HEK293 (cell line): ENCODE measurements around the gene KRTDAP.

ENCODE experiments used
- AEBP2 ChIP-seq: fragments of 450-650 bp; formaldehyde crosslinking; IDR thresholded peaks from 2 replicates; pipeline ENCODE4 v1.5.1; 2016; ENCODE audit warnings: missing biosample characterization, missing genetic modification characterization, borderline replicate concordance
- CTCF ChIP-seq: fragments of 450-650 bp; formaldehyde crosslinking; IDR thresholded peaks from 2 replicates; pipeline ENCODE4 v1.5.1; 2016; ENCODE audit warnings: missing biosample characterization, missing genetic modification characterization
- KLF16 ChIP-seq: fragments of 450-650 bp; formaldehyde crosslinking; IDR thresholded peaks from 2 replicates; pipeline ENCODE4 v1.5.1; 2017; ENCODE audit warnings: missing biosample characterization, missing genetic modification characterization
- KLF17 ChIP-seq: fragments of 450-650 bp; formaldehyde crosslinking; IDR thresholded peaks from 2 replicates; pipeline ENCODE4 v1.5.1; 2016; ENCODE audit warnings: missing biosample characterization, missing genetic modification characterization
- MEIS1 ChIP-seq: sonication (generic); formaldehyde crosslinking; IDR thresholded peaks from 2 replicates; pipeline ENCODE4 v1.8.1; 2022; ENCODE audit warnings: missing genetic modification reagents, mild to moderate bottlenecking, borderline replicate concordance
- SP2 ChIP-seq: fragments of 450-650 bp; formaldehyde crosslinking; IDR thresholded peaks from 2 replicates; pipeline ENCODE4 v1.5.1; 2016; ENCODE audit warnings: missing biosample characterization, missing genetic modification characterization
- TCF7L2 ChIP-seq: IDR thresholded peaks from 2 replicates; pipeline ENCODE4 v1.6.1; 2011; ENCODE audit warnings: low read depth, mild to moderate bottlenecking, inconsistent platforms, low read length, moderate library complexity, borderline replicate concordance
- ZBTB1 ChIP-seq: fragments of 450-650 bp; formaldehyde crosslinking; IDR thresholded peaks from 2 replicates; pipeline ENCODE4 v1.5.1; 2016; ENCODE audit warnings: missing biosample characterization, missing genetic modification characterization
- ZBTB49 ChIP-seq: fragments of 450-650 bp; formaldehyde crosslinking; IDR thresholded peaks from 2 replicates; pipeline ENCODE4 v1.5.1; 2016; ENCODE audit warnings: missing biosample characterization, missing genetic modification characterization, low read depth
- ZNF121 ChIP-seq: fragments of 450-650 bp; formaldehyde crosslinking; IDR thresholded peaks from 2 replicates; pipeline ENCODE4 v1.5.1; 2016; ENCODE audit warnings: missing biosample characterization, missing genetic modification characterization
- ZNF830 ChIP-seq: fragments of 450-650 bp; IDR thresholded peaks from 2 replicates; pipeline ENCODE4 v1.5.0; 2018; ENCODE audit warnings: missing biosample characterization, missing genetic modification characterization, low read depth, mild to moderate bottlenecking, moderate library complexity
- ZSCAN5A ChIP-seq: fragments of 450-650 bp; formaldehyde crosslinking; IDR thresholded peaks from 2 replicates; pipeline ENCODE4 v1.5.1; 2016; ENCODE audit warnings: missing biosample characterization, missing genetic modification characterization

- TF ChIP-seq SP2 (tag by site-specific recombination) = peak; percentile 46
- peak; percentile 34; the same call in 1 of the 2 replicates for TF ChIP-seq CTCF (tag by site-specific recombination)
- TF ChIP-seq ZSCAN5A (tag by site-specific recombination) = no peak
- no peak for TF ChIP-seq TCF7L2
- TF ChIP-seq KLF16 (tag by site-specific recombination) = no peak
- TF ChIP-seq AEBP2 (tag by site-specific recombination) = no peak
- no peak for TF ChIP-seq ZNF830 (tag by site-specific recombination)
- TF ChIP-seq ZBTB49 (tag by site-specific recombination) = no peak
- peak; percentile 61; the same call in 1 of the 2 replicates for TF ChIP-seq KLF17
- no peak for TF ChIP-seq ZNF121
- no peak for TF ChIP-seq MEIS1 (CRISPR knock-in tag)
- no peak for TF ChIP-seq ZBTB1 (tag by site-specific recombination)
Observed at GRCh38 chr19:35513628-35514281, 23.5 kb upstream of the KRTDAP start, which contains the start of gene DMKN.
